Upper lobe of left lung (tissue), 4 donors: ENCODE data around the gene EIF5A.

Experiments
- CTCF ChIP-seq, 6 experiments: fragments of 450-650 bp in 4 of 6; fragments of 200-600 bp in 2 of 6; sonication (generic) in 2 of 6; IDR thresholded peaks; one replicate each; pipeline ENCODE4 v1.5.1; 2016 to 2019; ENCODE audit warnings: antibody characterized with exemption in 6 of 6
- EP300 ChIP-seq, 4 donors: sonication (generic); formaldehyde crosslinking; IDR thresholded peaks; one replicate each; pipeline ENCODE4 v1.5.1; 2017; ENCODE audit warnings: antibody characterized with exemption in 4 of 4, control low read depth in 2 of 4
- POLR2A ChIP-seq, 4 donors: fragments of 450-650 bp; IDR thresholded peaks; one replicate each; pipeline ENCODE4 v1.5.1; 2016 to 2017; ENCODE audit warnings: antibody characterized with exemption in 4 of 4, mild to moderate bottlenecking in 2 of 4
- POLR2AphosphoS5 ChIP-seq, 2 donors: sonication (generic); formaldehyde crosslinking; IDR thresholded peaks; one replicate each; pipeline ENCODE4 v1.5.1; 2017; ENCODE audit warnings: antibody characterized with exemption in 2 of 2

GRCh38 chr17:7279448-7279847 lies 28.0 kb upstream of the EIF5A start:
- no peak for TF ChIP-seq CTCF (IDR thresholded peaks at IDR 0.05)
- no peak for TF ChIP-seq EP300 (IDR thresholded peaks at IDR 0.05)
- no peak for TF ChIP-seq POLR2AphosphoS5 (IDR thresholded peaks at IDR 0.05)
- no peak for TF ChIP-seq POLR2A (IDR thresholded peaks at IDR 0.05)
